Measurements from ENCODE around the gene PLEKHF1.

PLEKHF1 gene

GRCh38 chr19:29683009-29683408, 17.7 kb downstream of the PLEKHF1 start:
- Histone ChIP-seq H2AFZ (ENCODE audit: insufficient read depth, low read length, poor library complexity) (no peak overlapping the region), H2AK5ac (ENCODE audit: low read length) (no peak overlapping the region), H3K4me2 (ENCODE audit: low read length) (no peak overlapping the region), H3K4me1 (ENCODE audit: control insufficient read depth in 1 of 2, insufficient read depth in 2 of 2, low read length in 2 of 2) (peaks cover 4% of the 10 kb centered on the region in 2 experiments), H3K9me3 (ENCODE audit: insufficient read depth, low read depth, low read length) (peaks cover 1% of the 10 kb centered on the region), H3K27me3 (ENCODE audit: insufficient read depth, low read length) (no peaks in the 10 kb centered on the region), H2BK12ac (ENCODE audit: low read length) (no peak overlapping the region), H3K4me3 (ENCODE audit: low read depth, low read length) (no peak overlapping the region), H3K27ac (ENCODE audit: low read depth, low read length) (no peak overlapping the region), H2BK5ac (ENCODE audit: low read depth, low read length, poor library complexity) (no peak overlapping the region), H3K18ac (ENCODE audit: low read length) (no peak overlapping the region), H3K36me3 (ENCODE audit: control insufficient read depth in 1 of 2, insufficient read depth in 2 of 2, low read length in 2 of 2) (no peaks in the 10 kb centered on the region), H2BK120ac (ENCODE audit: insufficient read depth, low read length, poor library complexity) (no peak overlapping the region), H4K91ac (ENCODE audit: low read depth, low read length) (no peak overlapping the region), H3K4ac (ENCODE audit: low read depth, low read length) (no peak overlapping the region), H3K14ac (ENCODE audit: low read length) (no peak overlapping the region), H3K9ac (ENCODE audit: low read length) (no peak overlapping the region), H3K79me2 (ENCODE audit: control insufficient read depth, insufficient read depth, low read length, poor library complexity) (no peaks in the 10 kb centered on the region), H4K12ac (ENCODE audit: low read depth, low read length) (no peak overlapping the region), H3K79me1 (ENCODE audit: low read length) (no peaks in the 10 kb centered on the region), H4K8ac (ENCODE audit: low read depth, low read length) (no peak overlapping the region), H3K23ac (ENCODE audit: low read length) (no peak overlapping the region)
- no CpG with 5 or more reads among the region's 10 CpGs for WGBS (ENCODE audit: extremely low coverage, insufficient coverage, insufficient read length)
- DNase-seq: no peak

- no peak overlapping the region for H3K23ac ChIP-seq (ENCODE audit: low read length)
- H3K9me3 ChIP-seq (ENCODE audit: insufficient read depth, low read depth, low read length): peaks cover 1% of the 10 kb centered on the region
- no peak overlapping the region for H3K4me2 ChIP-seq (ENCODE audit: low read length)
- no peak overlapping the region for H3K14ac ChIP-seq (ENCODE audit: low read length)
- no peak overlapping the region for H4K12ac ChIP-seq (ENCODE audit: low read depth, low read length)
- no peak overlapping the region for H2BK12ac ChIP-seq (ENCODE audit: low read length)
- no peak overlapping the region for H3K4ac ChIP-seq (ENCODE audit: low read depth, low read length)
- H4K8ac ChIP-seq (ENCODE audit: low read depth, low read length): no peak overlapping the region
- no peak for DNase-seq
- H4K91ac ChIP-seq (ENCODE audit: low read depth, low read length): no peak overlapping the region
- H3K27ac ChIP-seq (ENCODE audit: low read depth, low read length): no peak overlapping the region
- H3K36me3 ChIP-seq (ENCODE audit: control insufficient read depth in 1 of 2, insufficient read depth in 2 of 2, low read length in 2 of 2): no peaks in the 10 kb centered on the region
- WGBS (ENCODE audit: extremely low coverage, insufficient coverage, insufficient read length): no CpG with 5 or more reads among the region's 7 CpGs
- peaks cover 0 to 4% of the 10 kb centered on the region in 2 experiments for H3K4me1 ChIP-seq (ENCODE audit: control insufficient read depth in 1 of 2, insufficient read depth in 2 of 2, low read length in 2 of 2)
- no peak overlapping the region for H3K9ac ChIP-seq (ENCODE audit: low read length)
- no peak overlapping the region for H2AK5ac ChIP-seq (ENCODE audit: low read length)
- no peak overlapping the region for H2BK120ac ChIP-seq (ENCODE audit: insufficient read depth, low read length, poor library complexity)
- H2AFZ ChIP-seq (ENCODE audit: insufficient read depth, low read length, poor library complexity): no peak overlapping the region
- H3K4me3 ChIP-seq (ENCODE audit: low read depth, low read length): no peak overlapping the region
- H3K79me1 ChIP-seq (ENCODE audit: low read length): no peaks in the 10 kb centered on the region
- no peak overlapping the region for H3K18ac ChIP-seq (ENCODE audit: low read length)
- H3K27me3 ChIP-seq (ENCODE audit: insufficient read depth, low read length): no peaks in the 10 kb centered on the region
- no peak overlapping the region for H2BK5ac ChIP-seq (ENCODE audit: low read depth, low read length, poor library complexity)
- H3K79me2 ChIP-seq (ENCODE audit: control insufficient read depth, insufficient read depth, low read length, poor library complexity): no peaks in the 10 kb centered on the region
Observed at GRCh38 chr19:29685326-29685725, 20.1 kb downstream of the PLEKHF1 start.

DNA sequence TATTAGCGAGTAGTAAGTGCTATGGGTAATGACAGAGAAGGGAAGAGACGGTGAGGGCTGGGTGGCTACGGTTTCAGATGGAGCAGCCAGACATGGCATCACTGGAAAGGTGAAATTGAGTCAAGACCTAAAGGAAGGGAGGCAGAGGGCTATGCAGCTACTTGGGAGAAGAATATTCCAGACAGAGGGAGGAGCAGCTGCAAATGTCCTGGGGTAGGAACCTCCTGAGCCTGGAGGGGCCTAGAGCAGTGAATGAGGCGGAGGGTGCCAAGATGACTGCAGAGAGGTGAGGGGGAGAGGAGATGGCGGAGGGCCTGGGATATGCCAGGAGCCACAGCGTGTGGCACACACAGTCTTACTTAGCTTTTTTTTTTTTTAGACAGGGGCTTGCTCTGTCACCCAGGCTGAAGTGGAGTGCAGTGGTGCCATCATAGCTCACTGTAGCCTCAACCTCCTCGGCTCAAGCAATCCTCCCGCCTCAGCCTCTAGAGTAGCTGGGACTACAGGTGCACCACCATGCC, 21.1 kb downstream of the PLEKHF1 start:
- Histone ChIP-seq H3K23ac (ENCODE audit: low read length) (no peak overlapping the region), H3K14ac (ENCODE audit: low read length) (no peak overlapping the region), H2AFZ (ENCODE audit: insufficient read depth, low read length, poor library complexity) (no peak overlapping the region), H4K8ac (ENCODE audit: low read depth, low read length) (no peak overlapping the region), H3K4me2 (ENCODE audit: low read length) (no peak overlapping the region), H2BK12ac (ENCODE audit: low read length) (no peak overlapping the region), H3K36me3 (ENCODE audit: control insufficient read depth in 1 of 2, insufficient read depth in 2 of 2, low read length in 2 of 2) (no peaks in the 10 kb centered on the region), H3K4me1 (ENCODE audit: control insufficient read depth in 1 of 2, insufficient read depth in 2 of 2, low read length in 2 of 2) (peaks cover 0 to 4% of the 10 kb centered on the region in 2 experiments), H3K4ac (ENCODE audit: low read depth, low read length) (no peak overlapping the region), H3K79me2 (ENCODE audit: control insufficient read depth, insufficient read depth, low read length, poor library complexity) (no peaks in the 10 kb centered on the region), H3K27ac (ENCODE audit: low read depth, low read length) (no peak overlapping the region), H3K27me3 (ENCODE audit: insufficient read depth, low read length) (no peaks in the 10 kb centered on the region), H3K9ac (ENCODE audit: low read length) (no peak overlapping the region), H2BK120ac (ENCODE audit: insufficient read depth, low read length, poor library complexity) (no peak overlapping the region), H3K9me3 (ENCODE audit: insufficient read depth, low read depth, low read length) (peaks cover 4% of the 10 kb centered on the region), H2BK5ac (ENCODE audit: low read depth, low read length, poor library complexity) (no peak overlapping the region), H2AK5ac (ENCODE audit: low read length) (no peak overlapping the region), H3K4me3 (ENCODE audit: low read depth, low read length) (no peak overlapping the region), H3K79me1 (ENCODE audit: low read length) (no peaks in the 10 kb centered on the region), H3K18ac (ENCODE audit: low read length) (no peak overlapping the region), H4K91ac (ENCODE audit: low read depth, low read length) (no peak overlapping the region), H4K12ac (ENCODE audit: low read depth, low read length) (no peak overlapping the region)
- no CpG with 5 or more reads among the region's 8 CpGs for WGBS (ENCODE audit: extremely low coverage, insufficient coverage, insufficient read length)
- no peak for DNase-seq

GRCh38 chr19:29687244-29687896, 22.1 kb downstream of the PLEKHF1 start:
- H2BK5ac ChIP-seq (ENCODE audit: low read depth, low read length, poor library complexity): no peak overlapping the region
- peak overlapping the region; percentile 1 for H3K14ac ChIP-seq (ENCODE audit: low read length)
- H2BK12ac ChIP-seq (ENCODE audit: low read length): peak overlapping the region; percentile 7
- H2AFZ ChIP-seq (ENCODE audit: insufficient read depth, low read length, poor library complexity): no peak overlapping the region
- peaks cover 4% of the 10 kb centered on the region for H3K9me3 ChIP-seq (ENCODE audit: insufficient read depth, low read depth, low read length)
- H3K27me3 ChIP-seq (ENCODE audit: insufficient read depth, low read length): no peaks in the 10 kb centered on the region
- no peaks in the 10 kb centered on the region for H3K79me1 ChIP-seq (ENCODE audit: low read length)
- no peak overlapping the region for H4K8ac ChIP-seq (ENCODE audit: low read depth, low read length)
- H2BK120ac ChIP-seq (ENCODE audit: insufficient read depth, low read length, poor library complexity): no peak overlapping the region
- WGBS (ENCODE audit: extremely low coverage, insufficient coverage, insufficient read length): no CpG with 5 or more reads among the region's 17 CpGs
- H3K9ac ChIP-seq (ENCODE audit: low read length): no peak overlapping the region
- H3K18ac ChIP-seq (ENCODE audit: low read length): no peak overlapping the region
- no peak overlapping the region for H4K12ac ChIP-seq (ENCODE audit: low read depth, low read length)
- no peak overlapping the region for H3K4me3 ChIP-seq (ENCODE audit: low read depth, low read length)
- H3K4me1 ChIP-seq (ENCODE audit: control insufficient read depth in 1 of 2, insufficient read depth in 2 of 2, low read length in 2 of 2): no peaks in the 10 kb centered on the region
- no peak overlapping the region for H3K4me2 ChIP-seq (ENCODE audit: low read length)
- H2AK5ac ChIP-seq (ENCODE audit: low read length): no peak overlapping the region
- H4K91ac ChIP-seq (ENCODE audit: low read depth, low read length): no peak overlapping the region
- H3K23ac ChIP-seq (ENCODE audit: low read length): no peak overlapping the region
- H3K27ac ChIP-seq (ENCODE audit: low read depth, low read length): no peak overlapping the region
- H3K79me2 ChIP-seq (ENCODE audit: control insufficient read depth, insufficient read depth, low read length, poor library complexity): no peaks in the 10 kb centered on the region
- no peaks in the 10 kb centered on the region for H3K36me3 ChIP-seq (ENCODE audit: control insufficient read depth in 1 of 2, insufficient read depth in 2 of 2, low read length in 2 of 2)
- peak; percentile 25 to 36 for DNase-seq
- H3K4ac ChIP-seq (ENCODE audit: low read depth, low read length): no peak overlapping the region

Measured in trophoblast cell (in vitro differentiated cells and primary cell).